Measurements from ENCODE around the gene RBM20. TPM values are rescaled to one million over a fixed set of nuclear protein-coding genes. Genes with fewer than 3 reads are reported as not detected.

RBM20 gene
- total and polyA plus RNA-seq, 2 of the 4 experiments (the other 2 are of a cell fraction): under 0.01 to 0.15 TPM

DNA sequence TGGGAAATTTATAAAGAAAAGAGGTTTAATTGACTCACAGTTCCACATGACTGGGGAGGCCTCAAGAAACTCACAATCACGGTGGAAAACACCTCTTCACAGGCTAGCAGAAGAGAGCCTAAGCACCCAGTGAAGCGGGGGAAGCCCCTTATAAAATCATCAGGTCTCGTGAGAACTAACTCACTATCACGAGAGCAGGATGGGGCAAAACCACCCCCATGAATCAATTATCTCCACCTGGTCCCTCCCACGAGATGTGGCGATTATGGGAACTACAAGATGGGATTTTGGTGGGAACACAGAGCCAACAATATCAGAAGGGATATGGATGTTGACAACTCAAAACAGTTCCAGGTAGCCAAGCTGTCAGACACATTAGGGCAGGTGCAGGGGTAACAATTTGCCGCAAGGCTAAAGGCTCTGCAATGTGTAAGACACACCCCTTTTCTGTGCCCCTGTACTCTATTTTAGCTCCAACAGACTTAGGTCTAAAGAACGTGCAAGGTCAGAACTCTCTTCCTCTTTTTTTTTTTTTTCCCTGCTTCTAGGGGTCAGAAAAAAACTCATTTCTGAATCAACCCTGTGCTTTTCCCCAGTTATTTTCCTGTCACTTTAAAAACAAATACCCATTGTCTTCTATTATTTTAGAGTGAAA lies 30.7 kb upstream of the RBM20 start:
- intact Hi-C loops (cut with micrococcal nuclease): loop anchor here (5.0 kb wide), 2 partner anchors 119 to 259 kb away; partner anchors contain the start of gene PDCD4
- 57% methylated on average over 1 of the region's 8 CpGs; no CpG with 5 or more reads in 1 of the 2 experiments for WGBS, 2 experiments (ENCODE audit: extremely low coverage in 2 of 2, insufficient read length in 1 of 2)
- Histone ChIP-seq H3K79me1 (ENCODE audit: low read depth in 1 of 2, low read length in 2 of 2) (no peaks in the 10 kb centered on the region), H3K27me3 (ENCODE audit: control insufficient read depth, insufficient read depth, low read length) (peaks cover 11% of the 10 kb centered on the region), H2BK20ac (ENCODE audit: low read depth, low read length) (no peak overlapping the region), H4K91ac (ENCODE audit: insufficient read depth, low read depth, low read length) (no peak overlapping the region), H3K9me3 (ENCODE audit: control insufficient read depth, insufficient read depth, low read length) (no peaks in the 10 kb centered on the region), H2BK15ac (ENCODE audit: low read depth, low read length) (no peak overlapping the region), H3K9me1 (ENCODE audit: insufficient read depth, low read length) (no peaks in the 10 kb centered on the region), H2BK5ac (ENCODE audit: low read depth, low read length, poor library complexity, severe bottlenecking) (no peak overlapping the region), H3K56ac (ENCODE audit: extremely low read depth, insufficient read depth, low read length) (no peak overlapping the region), H3K4me2 (ENCODE audit: low read depth, low read length) (no peak overlapping the region), H3K36me3 (ENCODE audit: control insufficient read depth, insufficient read depth, low read length) (no peaks in the 10 kb centered on the region), H2AFZ (replicated peaks; ENCODE audit: low read length, poor library complexity) (peak overlapping the region; percentile 7), H3K9ac (ENCODE audit: low read depth, low read length) (no peak overlapping the region), H2BK120ac (ENCODE audit: low read depth, low read length) (no peak overlapping the region), H3K18ac (ENCODE audit: low read depth, low read length) (no peak overlapping the region), H3K27ac (ENCODE audit: insufficient read depth, low read length) (no peak overlapping the region), H4K8ac (ENCODE audit: low read depth in 2 of 2, low read length in 2 of 2) (no peak overlapping the region), H4K20me1 (ENCODE audit: insufficient read depth, low read length) (no peaks in the 10 kb centered on the region), H3K23ac (ENCODE audit: low read depth, low read length) (no peak overlapping the region), H3K4me3 (ENCODE audit: insufficient read depth, low read depth, low read length) (no peak overlapping the region), H3K4ac (ENCODE audit: low read depth, low read length) (no peak overlapping the region), H3K4me1 (ENCODE audit: control insufficient read depth, insufficient read depth, low read length) (peaks cover 6% of the 10 kb centered on the region), H4K5ac (ENCODE audit: low read depth, low read length) (no peak overlapping the region), H2AK5ac (ENCODE audit: low read depth, low read length) (no peak overlapping the region), H2AK9ac (replicated peaks; ENCODE audit: low read depth, low read length, poor library complexity) (no peak overlapping the region), H3K14ac (replicated peaks; ENCODE audit: low read depth, low read length) (no peak overlapping the region)
- no peak for DNase-seq
- no TSS peak for BruUV-seq (replicated peaks)
- no peak for ATAC-seq (ENCODE audit: low read depth)
- dilution Hi-C loops (cut with HindIII; ENCODE audit: low sequenced_read_pairs, unreplicated experiment): no loop called here
- in situ Hi-C loops (cut with MboI; ENCODE audit: low sequenced_read_pairs): loop anchor here (5.0 to 10.0 kb wide), 3 partner anchors 59 to 1521 kb away; no protein-coding TSS in a partner anchor
- TF ChIP-seq, protein P1, sequence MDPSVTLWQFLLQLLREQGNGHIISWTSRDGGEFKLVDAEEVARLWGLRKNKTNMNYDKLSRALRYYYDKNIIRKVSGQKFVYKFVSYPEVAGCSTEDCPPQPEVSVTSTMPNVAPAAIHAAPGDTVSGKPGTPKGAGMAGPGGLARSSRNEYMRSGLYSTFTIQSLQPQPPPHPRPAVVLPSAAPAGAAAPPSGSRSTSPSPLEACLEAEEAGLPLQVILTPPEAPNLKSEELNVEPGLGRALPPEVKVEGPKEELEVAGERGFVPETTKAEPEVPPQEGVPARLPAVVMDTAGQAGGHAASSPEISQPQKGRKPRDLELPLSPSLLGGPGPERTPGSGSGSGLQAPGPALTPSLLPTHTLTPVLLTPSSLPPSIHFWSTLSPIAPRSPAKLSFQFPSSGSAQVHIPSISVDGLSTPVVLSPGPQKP (IDR thresholded peaks at IDR 0.05; ENCODE audit: borderline replicate concordance, low read depth, low read length): no peak
- no peak for TF ChIP-seq MAZ (IDR thresholded peaks at IDR 0.05; ENCODE audit: borderline replicate concordance, low read depth, low read length)
- TF ChIP-seq, protein P2, sequence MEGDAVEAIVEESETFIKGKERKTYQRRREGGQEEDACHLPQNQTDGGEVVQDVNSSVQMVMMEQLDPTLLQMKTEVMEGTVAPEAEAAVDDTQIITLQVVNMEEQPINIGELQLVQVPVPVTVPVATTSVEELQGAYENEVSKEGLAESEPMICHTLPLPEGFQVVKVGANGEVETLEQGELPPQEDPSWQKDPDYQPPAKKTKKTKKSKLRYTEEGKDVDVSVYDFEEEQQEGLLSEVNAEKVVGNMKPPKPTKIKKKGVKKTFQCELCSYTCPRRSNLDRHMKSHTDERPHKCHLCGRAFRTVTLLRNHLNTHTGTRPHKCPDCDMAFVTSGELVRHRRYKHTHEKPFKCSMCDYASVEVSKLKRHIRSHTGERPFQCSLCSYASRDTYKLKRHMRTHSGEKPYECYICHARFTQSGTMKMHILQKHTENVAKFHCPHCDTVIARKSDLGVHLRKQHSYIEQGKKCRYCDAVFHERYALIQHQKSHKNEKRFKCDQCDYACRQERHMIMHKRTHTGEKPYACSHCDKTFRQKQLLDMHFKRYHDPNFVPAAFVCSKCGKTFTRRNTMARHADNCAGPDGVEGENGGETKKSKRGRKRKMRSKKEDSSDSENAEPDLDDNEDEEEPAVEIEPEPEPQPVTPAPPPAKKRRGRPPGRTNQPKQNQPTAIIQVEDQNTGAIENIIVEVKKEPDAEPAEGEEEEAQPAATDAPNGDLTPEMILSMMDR (conservative IDR thresholded peaks at IDR 0.05; ENCODE audit: low read depth, low read length): no peak
- ChIA-PET CTCF (interaction anchor here (0.6 to 1.0 kb wide), 3 partner anchors 59 to 1524 kb away, joined by 3 to 6 read pairs (median 3); no protein-coding TSS in a partner anchor), POLR2A (ENCODE audit: unreplicated experiment) (no interaction called here)
